ENCODE results near the gene TIMELESS.
"Not testable (repeated sequence)": the region's sequence is repeated elsewhere in the genome, so short reads cannot be mapped to it uniquely, and the experiment has no call there.

The TIMELESS gene

GRCh38 chr12:56448860-56449621 is at the start of gene TIMELESS:
Gene TIMELESS (minus strand): TSS chr12:56449426. CDS start chr12:56434170, 15,256 bp downstream.
- peak; percentile 85 for DNase-seq

GRCh38 chr12:56498126-56498902 is 49.1 kb upstream of the TIMELESS start:
- DNase-seq, result not testable (repeated sequence)

GRCh38 chr12:56496704-56497103 is 47.5 kb upstream of the TIMELESS start:
- DNase-seq, result peak; percentile 64

GRCh38 chr12:56494481-56494880 is 45.3 kb upstream of the TIMELESS start:
- not testable (repeated sequence) for DNase-seq

GRCh38 chr12:56494106-56494415 is 44.8 kb upstream of the TIMELESS start:
- DNase-seq, result not testable (repeated sequence)

- DNase-seq, result not testable (repeated sequence)
Measured at GRCh38 chr12:56493409-56494105, 44.3 kb upstream of the TIMELESS start.

GRCh38 chr12:56490360-56490759 is 41.1 kb upstream of the TIMELESS start:
- no peak for DNase-seq

- peak; percentile 86 for DNase-seq
Measured at GRCh38 chr12:56488041-56488955, 39.1 kb upstream of the TIMELESS start, which contains the start of gene GLS2. Gene GLS2 (minus strand): TSS chr12:56488161. CDS start chr12:56488118, 43 bp downstream.

- DNase-seq, result peak; percentile 10
Measured at GRCh38 chr12:56487448-56488040, 38.3 kb upstream of the TIMELESS start.

GRCh38 chr12:56486694-56487093 is 37.5 kb upstream of the TIMELESS start:
- no peak for DNase-seq

- DNase-seq, result no peak
Measured at GRCh38 chr12:56484566-56484965, 35.3 kb upstream of the TIMELESS start.

- DNase-seq, result no peak
Measured at GRCh38 chr12:56479625-56480024, 30.4 kb upstream of the TIMELESS start.

GRCh38 chr12:56477521-56478225 is 28.4 kb upstream of the TIMELESS start:
- DNase-seq, result no peak

GRCh38 chr12:56476972-56477432 is 27.8 kb upstream of the TIMELESS start:
- no peak for DNase-seq

GRCh38 chr12:56476143-56476542 is 26.9 kb upstream of the TIMELESS start:
- no peak for DNase-seq

GRCh38 chr12:56474389-56474788 is 25.2 kb upstream of the TIMELESS start:
- DNase-seq, result no peak

GRCh38 chr12:56469007-56469930 is 20.0 kb upstream of the TIMELESS start:
- DNase-seq, result peak; percentile 4

GRCh38 chr12:56468216-56469006 is 19.2 kb upstream of the TIMELESS start, which contains the start of gene SPRYD4:
Gene SPRYD4 (plus strand): TSS chr12:56468578. CDS start chr12:56468592, 14 bp downstream.
- DNase-seq, result peak; percentile 95

- no peak for DNase-seq
Measured at GRCh38 chr12:56462565-56462964, 13.3 kb upstream of the TIMELESS start.
